ENCODE results near the gene ZFAND3.
"Not testable (repeated sequence)": the region's sequence is repeated elsewhere in the genome, so short reads cannot be mapped to it uniquely, and the experiment has no call there.

The ZFAND3 gene

DNA sequence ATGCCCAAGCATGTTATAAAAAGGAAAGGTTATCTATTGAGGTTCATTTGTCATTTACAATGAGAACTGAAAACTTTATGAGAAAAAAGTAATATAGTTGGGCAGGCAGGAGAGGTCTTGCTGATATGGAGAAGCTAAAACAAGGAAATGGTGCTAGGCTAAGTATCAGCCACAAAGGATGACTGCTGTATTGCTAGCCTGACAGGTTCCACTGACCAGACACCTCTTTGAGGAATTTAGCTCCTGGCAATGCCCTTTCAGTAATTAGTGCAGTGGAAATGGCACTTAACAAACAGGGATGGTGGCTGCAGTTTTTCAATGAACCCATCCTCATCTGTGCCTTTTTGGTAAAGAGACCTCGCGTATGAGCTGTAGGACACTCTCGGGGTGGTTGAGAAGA is 284.4 kb downstream of the ZFAND3 start:
- DNase-seq, result no peak

DNA sequence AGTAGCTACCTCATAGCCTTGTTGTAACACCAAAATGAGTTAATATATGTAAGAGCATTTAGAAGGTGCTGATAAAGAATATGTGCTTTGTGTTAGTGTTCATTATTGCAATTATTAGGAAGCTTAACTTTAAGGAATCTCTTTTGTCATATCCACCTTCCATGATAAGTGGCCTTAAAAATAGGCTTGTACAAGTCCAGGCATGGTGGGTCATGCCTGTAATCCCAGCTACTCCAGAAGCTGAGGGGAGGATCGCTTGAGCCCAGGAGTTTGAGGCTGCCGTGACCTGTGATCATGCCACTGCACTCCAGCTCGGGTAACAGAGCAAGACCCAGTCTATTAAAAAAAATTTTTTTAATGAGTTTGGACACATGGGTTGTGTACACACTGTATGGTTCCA is 285.5 kb downstream of the ZFAND3 start:
- no peak for DNase-seq

DNA sequence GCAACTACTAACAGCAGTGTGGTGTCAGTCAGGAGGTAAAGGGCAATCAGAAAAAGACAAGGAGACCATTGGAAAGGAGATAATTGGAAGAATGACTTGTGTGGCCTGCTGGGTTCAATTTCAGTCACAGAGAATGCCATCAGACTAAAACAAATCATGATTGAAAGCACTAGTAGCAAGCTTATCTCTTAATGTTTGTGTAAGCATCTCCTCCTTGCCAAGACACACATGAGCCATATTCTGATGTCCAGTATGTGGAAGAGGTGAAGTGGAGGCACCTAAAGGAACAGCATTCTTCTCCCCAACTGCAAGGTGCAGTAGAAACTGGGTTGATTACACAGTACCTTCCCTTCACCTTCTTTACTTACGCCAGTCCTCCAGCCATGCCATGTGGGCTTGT is 287.5 kb downstream of the ZFAND3 start:
- no peak for DNase-seq

GRCh38 chr6:38110481-38110971 is 291.0 kb downstream of the ZFAND3 start:
- DNase-seq, result peak; percentile 94

- DNase-seq, result no peak
Observed at GRCh38 chr6:38112181-38112580, 292.7 kb downstream of the ZFAND3 start.

DNA sequence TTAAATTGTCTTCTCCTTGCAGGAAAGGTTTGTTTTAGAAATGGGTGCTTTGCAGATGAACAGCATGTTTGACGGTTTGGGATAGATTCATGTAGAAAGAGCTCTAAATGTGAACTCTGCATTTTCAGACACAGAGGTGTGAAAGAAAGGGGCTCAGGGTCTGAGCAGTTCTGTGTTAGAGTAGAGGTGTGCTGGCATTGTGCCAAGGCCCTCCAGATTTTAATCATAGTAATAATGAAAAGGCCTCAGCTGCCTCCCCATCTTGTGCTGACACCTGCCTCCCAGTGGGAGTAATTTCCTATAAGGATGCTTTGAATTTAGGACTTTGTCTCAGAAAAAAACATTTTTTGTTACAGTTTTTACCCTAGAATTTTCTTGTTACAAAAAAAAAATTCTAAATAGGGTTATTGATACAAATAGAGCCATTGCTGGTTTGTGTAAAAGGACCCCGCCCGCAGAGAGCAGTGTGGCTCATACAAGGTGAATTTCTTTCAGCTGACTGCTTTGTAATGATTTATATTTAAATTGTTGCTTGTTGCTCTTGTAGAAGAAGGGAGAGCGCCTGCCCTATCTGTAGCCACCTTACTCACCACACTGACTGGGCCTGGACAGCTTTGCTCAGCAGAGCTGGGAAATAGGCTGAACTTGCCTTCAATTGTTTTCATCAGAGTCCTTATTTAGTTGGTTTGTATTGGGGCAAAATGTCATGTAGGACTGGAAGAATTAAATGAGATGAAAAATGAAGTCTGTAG is 294.5 kb downstream of the ZFAND3 start:
- DNase-seq, result no peak

DNA sequence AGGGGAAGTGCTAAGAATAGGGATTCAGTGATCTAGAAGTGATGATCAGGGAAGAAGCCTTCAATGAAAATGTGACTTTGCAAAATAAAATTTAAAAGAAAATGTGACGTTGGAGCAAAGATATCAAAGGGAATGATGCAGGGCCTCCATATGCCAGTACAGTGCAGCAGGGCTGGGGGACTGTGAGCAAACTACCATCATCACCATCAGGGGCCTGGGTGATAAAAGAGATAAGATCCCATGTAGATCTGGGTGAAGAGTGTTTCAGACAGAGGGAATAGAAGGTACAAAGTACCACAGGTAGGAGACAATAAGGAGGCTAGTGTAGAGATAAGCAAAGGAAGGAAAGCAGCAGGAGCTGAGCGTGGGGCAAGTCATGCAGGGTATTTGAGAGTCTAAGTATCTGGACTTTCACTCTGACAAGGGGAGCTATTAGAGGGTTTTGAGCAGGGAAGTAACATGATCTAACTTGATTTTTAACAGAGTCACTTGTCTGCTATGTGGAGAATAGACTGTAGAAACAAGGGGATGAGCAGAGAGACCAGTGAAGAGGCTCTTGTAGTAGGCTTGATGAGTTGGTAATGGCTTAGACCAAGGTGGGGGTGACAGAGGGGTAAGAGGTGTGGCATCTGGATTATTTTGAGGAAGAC is 295.6 kb downstream of the ZFAND3 start:
- peak; percentile 85 for DNase-seq

DNA sequence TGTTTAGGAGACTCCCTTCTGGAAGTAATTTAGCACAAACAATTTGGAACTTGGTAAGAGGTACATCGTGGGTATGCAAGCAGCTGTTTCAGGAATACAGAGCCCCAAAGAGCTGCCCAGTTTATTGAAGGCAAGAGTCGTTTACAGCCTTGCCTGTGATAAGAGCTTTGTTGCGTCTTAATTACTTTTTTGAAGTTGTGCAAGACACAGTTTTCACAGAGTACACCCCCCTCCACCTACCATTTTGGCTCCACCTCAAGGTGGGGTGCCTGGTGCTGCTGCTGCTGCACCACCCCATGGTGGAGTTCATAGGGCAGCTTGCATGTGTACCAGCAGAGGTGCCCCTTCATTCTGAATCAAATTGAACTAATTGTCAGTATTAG is 296.1 kb downstream of the ZFAND3 start:
- no peak for DNase-seq

- DNase-seq, result no peak
Observed at GRCh38 chr6:38116248-38116647, 296.7 kb downstream of the ZFAND3 start.

DNA sequence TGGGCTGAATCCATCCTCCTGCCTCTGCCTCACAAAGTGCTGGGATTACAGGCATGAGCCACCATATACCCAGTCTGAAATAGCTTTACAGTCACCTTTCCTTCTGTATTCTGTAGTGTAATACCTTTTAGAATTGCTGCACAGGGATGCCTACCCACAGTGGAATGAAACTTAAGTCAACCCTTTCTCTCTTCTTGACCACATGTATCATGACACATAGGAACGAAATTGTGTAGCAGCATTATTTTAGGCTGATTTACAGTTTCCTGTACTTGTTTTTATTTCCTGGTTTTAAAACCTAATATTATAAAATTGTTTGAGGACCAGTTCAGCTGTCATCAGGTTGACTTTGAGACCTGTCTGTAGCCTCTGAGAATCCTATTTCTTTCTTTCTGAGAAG is 297.8 kb downstream of the ZFAND3 start:
- no peak for DNase-seq

DNA sequence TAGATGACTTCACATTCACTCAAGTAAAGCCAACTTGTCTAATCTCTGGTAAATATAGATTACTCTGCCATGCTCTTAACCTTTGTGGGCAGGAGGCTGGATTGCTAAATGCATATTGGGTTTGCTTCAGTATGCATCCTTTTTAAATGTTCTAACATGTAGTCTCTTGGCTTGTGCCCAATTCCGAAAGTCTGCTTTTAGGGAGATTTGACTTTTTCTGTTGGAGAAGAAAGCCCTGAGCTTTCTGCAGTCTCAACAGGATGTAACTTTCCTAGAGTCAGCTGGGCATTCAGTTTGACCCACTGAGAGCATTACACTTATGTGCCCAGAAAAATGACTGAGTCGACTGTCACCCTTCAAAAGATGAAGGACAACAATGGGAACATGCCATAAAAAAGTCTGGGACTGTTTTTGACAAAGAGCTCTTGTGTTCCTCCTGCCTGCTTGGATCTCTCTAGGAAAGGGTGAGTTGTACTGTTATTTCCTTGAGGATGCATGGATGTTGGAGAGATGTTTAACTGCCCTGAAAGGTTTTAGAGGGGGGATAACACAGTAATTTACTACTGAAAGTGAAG is 299.4 kb downstream of the ZFAND3 start:
- DNase-seq, result no peak

GRCh38 chr6:38119516-38119915 is 300.0 kb downstream of the ZFAND3 start:
- no peak for DNase-seq

DNA sequence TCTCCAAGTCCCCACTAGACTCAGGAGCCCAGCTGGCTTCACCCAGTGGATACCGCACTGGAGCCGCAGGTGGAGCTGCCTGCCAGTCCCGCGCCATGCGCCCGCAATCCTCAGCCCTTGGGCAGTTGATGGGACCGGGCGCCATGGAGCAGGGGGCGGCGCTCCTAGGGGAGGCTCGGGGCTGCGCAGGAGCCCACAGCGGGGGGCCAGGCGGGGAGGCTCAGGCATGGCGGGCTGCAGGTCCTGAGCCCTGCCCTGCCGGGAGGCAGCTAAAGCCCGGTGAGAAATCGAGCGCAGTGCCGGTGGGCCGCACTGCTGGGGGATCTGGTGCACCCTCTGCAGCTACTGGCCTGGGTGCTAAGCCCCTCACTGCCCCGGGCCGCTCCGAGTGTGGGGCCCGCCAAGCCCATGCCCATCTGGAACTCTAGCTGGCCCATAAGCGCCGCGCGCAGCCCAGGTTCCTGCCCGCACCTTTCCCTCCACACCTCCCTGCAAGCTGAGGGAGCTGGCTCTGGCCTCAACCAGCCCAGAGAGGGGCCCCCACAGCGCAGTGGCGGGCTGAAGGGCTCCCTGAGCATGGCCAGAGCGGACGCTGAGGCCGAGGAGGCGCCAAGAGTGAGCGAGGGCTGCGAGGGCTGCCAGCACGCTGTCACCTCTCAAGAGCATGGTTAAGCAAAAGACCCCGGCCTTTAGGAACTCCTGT is 304.8 kb downstream of the ZFAND3 start:
- not testable (repeated sequence) for DNase-seq

GRCh38 chr6:38127284-38127683 is 307.8 kb downstream of the ZFAND3 start:
- DNase-seq, result no peak

DNA sequence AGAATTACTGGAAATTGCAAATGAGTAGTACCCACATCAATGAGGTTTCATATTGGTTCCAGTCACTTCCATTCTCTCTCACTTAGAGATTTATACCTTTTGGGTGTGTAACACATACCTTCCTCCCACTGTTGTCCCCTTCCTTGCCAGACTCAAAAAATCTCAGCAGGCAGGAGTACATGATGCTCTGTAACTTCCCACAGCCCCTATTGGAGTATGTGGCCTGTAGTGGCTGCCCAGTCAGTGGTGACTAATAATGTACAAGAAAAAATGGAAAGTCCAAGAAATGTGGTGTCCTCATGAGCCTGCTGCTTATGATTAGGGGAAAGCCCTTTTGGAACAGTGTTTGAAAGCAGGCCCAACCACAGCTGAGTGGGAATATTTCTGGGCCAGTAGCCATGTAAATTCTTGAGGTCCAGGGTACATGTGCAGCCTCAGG is 312.0 kb downstream of the ZFAND3 start:
- no peak for DNase-seq

DNA sequence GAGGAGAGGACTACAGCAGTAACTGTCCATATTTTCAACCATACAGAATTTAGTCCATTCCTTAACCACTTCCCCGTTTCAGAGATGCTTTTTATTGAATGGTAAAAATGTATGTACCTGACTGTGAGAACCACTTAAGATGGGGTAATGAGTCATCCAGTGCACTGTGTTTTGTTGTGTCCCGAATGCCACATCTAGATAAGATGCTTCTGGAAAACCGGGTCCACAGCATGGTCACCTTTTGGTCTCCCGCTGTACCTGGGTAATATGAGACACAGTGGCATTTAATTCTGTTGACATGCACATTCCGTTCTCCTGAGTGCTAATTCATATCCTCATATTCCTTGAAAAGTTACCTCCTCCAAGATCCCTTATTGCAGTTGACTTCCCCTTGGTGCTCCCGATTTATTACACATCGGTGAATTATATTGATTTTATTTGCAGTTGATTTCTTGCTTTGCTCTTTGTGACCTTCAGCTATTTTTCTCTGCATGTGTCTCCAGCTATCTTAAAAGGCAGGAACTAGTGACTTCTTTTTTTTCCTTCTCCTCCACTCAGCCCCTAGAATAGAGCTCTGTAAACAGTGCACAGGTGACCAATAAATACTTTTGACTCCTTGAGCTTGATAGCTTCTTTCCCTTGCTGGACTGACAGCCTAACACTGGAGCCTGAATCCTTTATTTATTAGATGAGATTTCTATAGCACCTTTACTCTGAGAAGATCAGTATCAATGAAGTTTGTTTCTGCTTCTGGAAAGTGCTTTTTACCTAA is 314.6 kb downstream of the ZFAND3 start:
- DNase-seq, result no peak

GRCh38 chr6:38134704-38135088 is 315.2 kb downstream of the ZFAND3 start:
- no peak for DNase-seq

DNA sequence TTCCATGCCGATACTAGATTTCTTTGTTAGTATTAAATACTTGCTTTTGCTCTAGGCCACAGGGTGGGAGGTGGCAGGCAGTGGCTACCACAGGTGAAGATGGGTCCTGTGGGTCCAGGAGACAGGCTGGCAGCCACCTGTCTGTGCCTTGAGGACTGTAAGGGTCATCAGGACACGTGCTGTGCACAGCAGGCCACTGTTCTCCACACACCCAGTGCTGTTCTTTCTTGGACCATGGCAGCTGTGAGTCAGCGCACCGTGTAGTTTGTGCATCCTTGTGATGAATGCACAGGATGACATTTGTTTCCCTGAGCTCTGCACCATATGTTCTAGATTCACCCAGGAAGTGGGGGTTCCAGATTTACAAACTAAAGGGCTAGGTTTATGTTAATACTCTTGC is 317.0 kb downstream of the ZFAND3 start:
- DNase-seq, result no peak

- DNase-seq, result no peak
Observed at GRCh38 chr6:38137608-38138265, 318.2 kb downstream of the ZFAND3 start.

DNA sequence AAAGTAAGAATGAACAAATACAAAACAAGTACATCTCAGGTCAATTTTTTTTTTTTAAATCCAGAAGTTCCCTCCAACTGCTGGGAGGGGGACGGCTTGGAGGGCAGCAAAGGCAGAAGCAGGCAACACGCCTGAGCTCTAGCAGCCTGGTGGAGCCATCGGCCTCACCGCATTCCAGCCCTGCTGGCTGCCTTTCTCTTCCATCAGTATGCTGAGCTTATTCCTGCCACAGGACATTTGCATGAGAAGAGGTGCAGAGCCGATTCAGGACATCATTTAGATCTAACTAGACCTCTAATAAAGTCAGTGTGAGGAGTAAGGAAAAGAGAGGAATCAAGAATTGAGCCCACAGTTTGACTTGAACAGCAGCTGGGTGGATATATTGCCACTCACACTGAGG is 318.8 kb downstream of the ZFAND3 start:
- no peak for DNase-seq

DNA sequence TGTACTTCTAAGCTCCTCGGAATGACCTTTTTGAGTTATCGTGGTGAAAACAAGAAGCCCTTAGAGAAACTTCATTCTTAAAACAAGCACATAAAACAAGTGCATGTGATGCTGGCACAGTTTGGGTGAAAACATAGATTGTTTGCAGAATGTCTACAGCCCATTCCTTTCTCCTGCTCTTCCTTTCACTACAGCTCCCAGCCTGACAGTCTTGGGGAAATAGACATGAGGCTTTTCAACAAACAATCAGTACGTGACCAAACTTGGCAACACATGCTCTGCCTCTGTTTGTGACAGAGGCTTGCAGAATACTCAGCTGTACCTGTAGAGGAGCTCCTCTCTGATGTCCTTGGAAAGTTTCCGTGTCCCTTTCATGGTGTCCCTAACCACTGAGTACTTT is 321.6 kb downstream of the ZFAND3 start:
- no peak for DNase-seq

GRCh38 chr6:38141716-38142115 is 322.2 kb downstream of the ZFAND3 start:
- no peak for DNase-seq
